ENCODE results near the gene NARF. TPM values are rescaled to one million over a fixed set of nuclear protein-coding genes. Genes with fewer than 3 reads are reported as not detected.

Gene NARF
- polyA plus RNA-seq, 1 of the 3 experiments (the other 2 are of a cell fraction): 128 TPM

DNA sequence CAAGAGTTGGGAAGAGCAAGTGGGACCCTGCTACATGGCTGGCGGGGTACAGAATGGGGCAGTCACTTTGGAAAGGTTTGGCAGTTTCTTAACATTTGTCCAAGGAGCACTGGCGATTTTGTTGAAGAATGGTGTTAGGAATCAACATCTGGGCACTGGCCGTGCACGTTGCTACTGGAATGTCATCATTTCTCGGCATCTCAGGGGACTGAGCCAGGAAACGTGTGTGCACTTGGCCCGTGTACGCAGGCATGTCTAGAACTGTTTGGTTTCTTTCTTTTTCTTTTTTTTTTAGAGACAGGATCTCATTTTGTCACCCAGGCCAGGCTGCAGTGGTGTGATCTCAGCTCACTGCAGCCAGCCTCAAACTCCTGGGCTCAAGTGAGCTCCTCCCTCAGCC lies 43.7 kb downstream of the NARF start:
- no peak overlapping the region for H2AFZ ChIP-seq (ENCODE audit: low read depth)
- POLR2A ChIA-PET: interaction anchor here (1.5 kb wide), 1 partner anchor 10 kb away, joined by 3 read pairs; no protein-coding TSS in a partner anchor

DNA sequence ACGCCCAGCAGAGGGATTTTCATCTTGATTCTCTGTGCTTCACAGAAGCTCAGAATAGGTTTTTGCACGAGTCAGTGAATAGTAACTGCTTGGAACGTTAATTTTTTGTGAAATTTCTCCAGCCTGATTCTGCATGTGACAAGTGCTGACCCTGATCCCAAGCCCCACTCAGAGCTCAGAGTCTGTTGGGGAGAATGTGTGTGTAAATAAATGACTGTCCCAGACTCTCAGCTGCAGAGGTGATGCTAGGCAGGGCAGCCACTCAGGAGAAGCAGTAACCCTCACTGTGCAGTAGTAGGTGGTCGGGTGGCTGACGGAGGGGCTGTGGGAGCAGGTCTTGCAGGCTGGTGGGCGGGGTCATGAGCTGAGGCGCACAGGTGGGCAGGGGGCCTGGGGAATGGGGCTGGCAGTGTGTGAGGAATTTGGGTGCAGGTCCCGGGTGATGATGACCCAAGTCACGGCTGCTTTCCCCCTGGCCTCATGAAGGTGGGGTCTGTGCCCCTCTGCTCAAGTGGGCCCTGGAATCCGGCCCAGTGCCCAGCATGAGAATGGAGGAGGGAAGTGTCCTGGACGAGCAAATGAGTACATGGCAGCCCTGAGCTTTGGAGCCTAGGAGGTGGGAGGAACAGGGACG lies 44.7 kb downstream of the NARF start:
- DNase-seq: peak; percentile 21
- POLR2A ChIA-PET: interaction anchor here (0.7 to 1.5 kb wide), 4 partner anchors 9 to 44 kb away, joined by 3 to 5 read pairs (median 3); no protein-coding TSS in a partner anchor

More for the DNA sequence above, 43.7 kb downstream of the NARF start:
- Histone ChIP-seq H3K4me1 (ENCODE audit: control insufficient read depth in 1 of 2, insufficient read depth in 2 of 2, low read depth in 1 of 2, low read length in 1 of 2) (peaks cover 0 to 6% of the 10 kb centered on the region in 2 experiments; a peak in 1 of 4 replicates), H3K36me3 (replicated peaks in 1 of 2; ENCODE audit: control insufficient read depth in 1 of 2, insufficient read depth in 2 of 2, low read length in 1 of 2) (no peaks in the 10 kb centered on the region), H3K9me2 (no peaks in the 10 kb centered on the region), H3K4me2 (no peak overlapping the region), H3K9ac (no peak overlapping the region), H3K79me2 (ENCODE audit: insufficient read depth) (no peaks in the 10 kb centered on the region), H3K4me3 (ENCODE audit: low read depth in 2 of 2, low read length in 1 of 2) (no peak overlapping the region), H4K20me1 (ENCODE audit: insufficient read depth) (no peaks in the 10 kb centered on the region), H3K27ac (ENCODE audit: low read depth in 2 of 2, low read length in 1 of 2) (no peak overlapping the region), H3F3A (replicated peaks; ENCODE audit: insufficient read depth) (no peaks in the 10 kb centered on the region), H3K27me3 (ENCODE audit: insufficient read depth) (no peaks in the 10 kb centered on the region), H3K9me3 (no peaks in the 10 kb centered on the region)
- DNase-seq: no peak
- CTCF ChIA-PET: no interaction called here
- WGBS (ENCODE audit: low lambda C conversion rate): 79% methylated on average over 8 of the region's 8 CpGs
- no peak for TF ChIP-seq TEAD4 (IDR thresholded peaks at IDR 0.05; ENCODE audit: borderline replicate concordance, insufficient read depth)
- no peak for TF ChIP-seq JUND (IDR thresholded peaks at IDR 0.05)
- no peak for TF ChIP-seq MXI1 (IDR thresholded peaks at IDR 0.05; ENCODE audit: low read depth, low read length)
- TF ChIP-seq EZH2phosphoT487 (IDR thresholded peaks at IDR 0.05; ENCODE audit: borderline replicate concordance, low read depth): no peak
- no peak for TF ChIP-seq GABPA (IDR thresholded peaks at IDR 0.05; ENCODE audit: low read depth)
- no peak for TF ChIP-seq MEF2A (IDR thresholded peaks at IDR 0.05; ENCODE audit: borderline replicate concordance, low read depth)
- TF ChIP-seq NFIC (IDR thresholded peaks at IDR 0.05; ENCODE audit: borderline replicate concordance): no peak
- TF ChIP-seq TCF12 (IDR thresholded peaks at IDR 0.05): no peak
- TF ChIP-seq SMC3 (IDR thresholded peaks at IDR 0.05; ENCODE audit: low read depth, low read length): no peak
- TF ChIP-seq ZBTB33 (IDR thresholded peaks at IDR 0.05; ENCODE audit: borderline replicate concordance, low read depth): no peak
- TF ChIP-seq POLR2AphosphoS5 (IDR thresholded peaks at IDR 0.05; ENCODE audit: low read depth, low read length): no peak
- TF ChIP-seq FOXJ3 (CRISPR knock-in tag; IDR thresholded peaks at IDR 0.05): no peak
- no peak for TF ChIP-seq CHD2 (IDR thresholded peaks at IDR 0.05; ENCODE audit: low read length, partially characterized antibody)
- no peak for TF ChIP-seq TAF1 (IDR thresholded peaks at IDR 0.05; ENCODE audit: borderline replicate concordance, low read depth, low read length)

More for the DNA sequence above, 44.7 kb downstream of the NARF start:
- no peaks in the 10 kb centered on the region for H3K4me1 ChIP-seq (ENCODE audit: control insufficient read depth in 1 of 2, insufficient read depth in 2 of 2, low read depth in 1 of 2, low read length in 1 of 2)
- H3F3A ChIP-seq (replicated peaks; ENCODE audit: insufficient read depth): no peaks in the 10 kb centered on the region
- no peaks in the 10 kb centered on the region for H3K9me2 ChIP-seq
- CTCF ChIA-PET: interaction anchor here (0.9 to 2.0 kb wide), 8 partner anchors 9 to 48 kb away, joined by 3 to 8 read pairs (median 4); partner anchors contain the start of gene FOXK2
- H3K27ac ChIP-seq (ENCODE audit: low read depth in 2 of 2, low read length in 1 of 2): no peak overlapping the region
- no peaks in the 10 kb centered on the region for H3K79me2 ChIP-seq (ENCODE audit: insufficient read depth)
- no peak overlapping the region for H3K4me3 ChIP-seq (ENCODE audit: low read depth in 2 of 2, low read length in 1 of 2)
- H3K36me3 ChIP-seq (replicated peaks in 1 of 2; ENCODE audit: control insufficient read depth in 1 of 2, insufficient read depth in 2 of 2, low read length in 1 of 2): no peaks in the 10 kb centered on the region
- H4K20me1 ChIP-seq (ENCODE audit: insufficient read depth): no peaks in the 10 kb centered on the region
- H3K9ac ChIP-seq: no peak overlapping the region
- WGBS (ENCODE audit: low lambda C conversion rate): 76% methylated on average over 12 of the region's 12 CpGs
- no peak overlapping the region for H3K4me2 ChIP-seq
- no peaks in the 10 kb centered on the region for H3K27me3 ChIP-seq (ENCODE audit: insufficient read depth)
- no peaks in the 10 kb centered on the region for H3K9me3 ChIP-seq
- no peak overlapping the region for H2AFZ ChIP-seq (ENCODE audit: low read depth)
- no peak for TF ChIP-seq MXI1 (IDR thresholded peaks at IDR 0.05; ENCODE audit: low read depth, low read length)
- no peak for TF ChIP-seq CHD2 (IDR thresholded peaks at IDR 0.05; ENCODE audit: low read length, partially characterized antibody)
- no peak for TF ChIP-seq EZH2phosphoT487 (IDR thresholded peaks at IDR 0.05; ENCODE audit: borderline replicate concordance, low read depth)
- no peak for TF ChIP-seq YY1 (IDR thresholded peaks at IDR 0.05; ENCODE audit: low read depth)
- TF ChIP-seq ZBTB33 (IDR thresholded peaks at IDR 0.05; ENCODE audit: borderline replicate concordance, low read depth): no peak
- no peak for TF ChIP-seq RFX5 (IDR thresholded peaks at IDR 0.05; ENCODE audit: low read length)
- TF ChIP-seq RAD21 (IDR thresholded peaks at IDR 0.05; ENCODE audit: low read length): no peak
- TF ChIP-seq, protein P1, sequence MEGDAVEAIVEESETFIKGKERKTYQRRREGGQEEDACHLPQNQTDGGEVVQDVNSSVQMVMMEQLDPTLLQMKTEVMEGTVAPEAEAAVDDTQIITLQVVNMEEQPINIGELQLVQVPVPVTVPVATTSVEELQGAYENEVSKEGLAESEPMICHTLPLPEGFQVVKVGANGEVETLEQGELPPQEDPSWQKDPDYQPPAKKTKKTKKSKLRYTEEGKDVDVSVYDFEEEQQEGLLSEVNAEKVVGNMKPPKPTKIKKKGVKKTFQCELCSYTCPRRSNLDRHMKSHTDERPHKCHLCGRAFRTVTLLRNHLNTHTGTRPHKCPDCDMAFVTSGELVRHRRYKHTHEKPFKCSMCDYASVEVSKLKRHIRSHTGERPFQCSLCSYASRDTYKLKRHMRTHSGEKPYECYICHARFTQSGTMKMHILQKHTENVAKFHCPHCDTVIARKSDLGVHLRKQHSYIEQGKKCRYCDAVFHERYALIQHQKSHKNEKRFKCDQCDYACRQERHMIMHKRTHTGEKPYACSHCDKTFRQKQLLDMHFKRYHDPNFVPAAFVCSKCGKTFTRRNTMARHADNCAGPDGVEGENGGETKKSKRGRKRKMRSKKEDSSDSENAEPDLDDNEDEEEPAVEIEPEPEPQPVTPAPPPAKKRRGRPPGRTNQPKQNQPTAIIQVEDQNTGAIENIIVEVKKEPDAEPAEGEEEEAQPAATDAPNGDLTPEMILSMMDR (IDR thresholded peaks at IDR 0.05): no peak
- no peak for TF ChIP-seq GATA2 (CRISPR knock-in tag; IDR thresholded peaks at IDR 0.05)
